Mammary epithelial cell (primary cell): ENCODE data around the gene COX4I2.

ENCODE experiments used
- CTCF ChIP-seq, 2 donors: IDR thresholded peaks in 1 of 2; conservative IDR thresholded peaks in 1 of 2; 2 replicates each; pipeline ENCODE4 v1.5.1; 2011 to 2012; ENCODE audit warnings: inconsistent platforms in 2 of 2, low read length in 2 of 2, mild to moderate bottlenecking in 2 of 2, control low read depth in 1 of 2, low read depth in 1 of 2; ENCODE audit not compliant: insufficient read depth in 1 of 2; ENCODE audit errors: extremely low read depth in 1 of 2
- EZH2 ChIP-seq: IDR thresholded peaks from 2 replicates; pipeline ENCODE4 v1.6.1; 2012; ENCODE audit warnings: low read length, inconsistent platforms, borderline replicate concordance

- TF ChIP-seq EZH2, result no peak
- TF ChIP-seq CTCF (conservative IDR thresholded peaks at IDR 0.05 in 1 of 2, IDR thresholded peaks at IDR 0.05 in 1 of 2; ENCODE audit: extremely low read depth in 1 of 2, insufficient read depth in 1 of 2, low read depth in 1 of 2, low read length in 2 of 2), result no peak
Measured at GRCh38 chr20:31685853-31686643, 48.3 kb downstream of the COX4I2 start.
